NB4 (cell line): ENCODE measurements around the gene ADAP1.

ENCODE experiments used
- DNase-seq: peaks from one replicate; pipeline ENCODE4 v3.0.0; 2010; ENCODE audit warnings: low read depth
- H3K4me3 ChIP-seq: one replicate; pipeline ENCODE4 v1.5.1; 2011; ENCODE audit warnings: mild to moderate bottlenecking, low read depth, low read length, moderate library complexity
- MYC ChIP-seq: IDR thresholded peaks from 2 replicates; pipeline ENCODE4 v1.6.1; 2011; ENCODE audit warnings: low read depth, low read length
- POLR2A ChIP-seq: IDR thresholded peaks from 2 replicates; pipeline ENCODE4 v1.6.1; 2011; ENCODE audit warnings: mild to moderate bottlenecking; ENCODE audit not compliant: insufficient read length; ENCODE audit errors: extremely low read depth
- TF ChIP-seq, protein P1 (sequence below): IDR thresholded peaks from 2 replicates; pipeline ENCODE4 v1.6.1; 2011; ENCODE audit warnings: low read depth, low read length
- TF ChIP-seq, protein P2 (sequence below): IDR thresholded peaks from one replicate; pipeline ENCODE4 v1.5.1; 2012; ENCODE audit warnings: low read depth, low read length

ADAP1 gene

DNA sequence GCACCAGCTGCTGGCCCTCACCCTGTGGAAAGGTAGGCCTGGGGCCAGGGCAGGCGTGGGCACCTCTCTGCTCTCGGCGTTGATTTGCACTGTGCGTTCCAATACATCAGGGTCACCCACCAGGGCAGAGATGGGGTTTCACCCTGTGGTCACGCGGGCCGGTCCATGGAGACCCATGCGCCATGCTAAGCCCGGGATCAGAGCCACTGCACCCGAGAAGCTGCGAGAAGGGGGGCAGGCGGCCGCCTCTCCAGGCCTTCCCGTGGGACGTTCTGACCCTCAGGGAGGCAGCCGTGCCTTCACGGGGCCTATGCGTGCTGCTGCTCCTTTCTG lies 67.0 kb downstream of the ADAP1 start:
- no peak for DNase-seq
- no peak overlapping the region for H3K4me3 ChIP-seq
- no peak for TF ChIP-seq MYC
- TF ChIP-seq POLR2A: no peak
- TF ChIP-seq, protein P1, sequence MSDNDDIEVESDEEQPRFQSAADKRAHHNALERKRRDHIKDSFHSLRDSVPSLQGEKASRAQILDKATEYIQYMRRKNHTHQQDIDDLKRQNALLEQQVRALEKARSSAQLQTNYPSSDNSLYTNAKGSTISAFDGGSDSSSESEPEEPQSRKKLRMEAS: no peak
- TF ChIP-seq, protein P2, sequence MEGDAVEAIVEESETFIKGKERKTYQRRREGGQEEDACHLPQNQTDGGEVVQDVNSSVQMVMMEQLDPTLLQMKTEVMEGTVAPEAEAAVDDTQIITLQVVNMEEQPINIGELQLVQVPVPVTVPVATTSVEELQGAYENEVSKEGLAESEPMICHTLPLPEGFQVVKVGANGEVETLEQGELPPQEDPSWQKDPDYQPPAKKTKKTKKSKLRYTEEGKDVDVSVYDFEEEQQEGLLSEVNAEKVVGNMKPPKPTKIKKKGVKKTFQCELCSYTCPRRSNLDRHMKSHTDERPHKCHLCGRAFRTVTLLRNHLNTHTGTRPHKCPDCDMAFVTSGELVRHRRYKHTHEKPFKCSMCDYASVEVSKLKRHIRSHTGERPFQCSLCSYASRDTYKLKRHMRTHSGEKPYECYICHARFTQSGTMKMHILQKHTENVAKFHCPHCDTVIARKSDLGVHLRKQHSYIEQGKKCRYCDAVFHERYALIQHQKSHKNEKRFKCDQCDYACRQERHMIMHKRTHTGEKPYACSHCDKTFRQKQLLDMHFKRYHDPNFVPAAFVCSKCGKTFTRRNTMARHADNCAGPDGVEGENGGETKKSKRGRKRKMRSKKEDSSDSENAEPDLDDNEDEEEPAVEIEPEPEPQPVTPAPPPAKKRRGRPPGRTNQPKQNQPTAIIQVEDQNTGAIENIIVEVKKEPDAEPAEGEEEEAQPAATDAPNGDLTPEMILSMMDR: no peak

DNA sequence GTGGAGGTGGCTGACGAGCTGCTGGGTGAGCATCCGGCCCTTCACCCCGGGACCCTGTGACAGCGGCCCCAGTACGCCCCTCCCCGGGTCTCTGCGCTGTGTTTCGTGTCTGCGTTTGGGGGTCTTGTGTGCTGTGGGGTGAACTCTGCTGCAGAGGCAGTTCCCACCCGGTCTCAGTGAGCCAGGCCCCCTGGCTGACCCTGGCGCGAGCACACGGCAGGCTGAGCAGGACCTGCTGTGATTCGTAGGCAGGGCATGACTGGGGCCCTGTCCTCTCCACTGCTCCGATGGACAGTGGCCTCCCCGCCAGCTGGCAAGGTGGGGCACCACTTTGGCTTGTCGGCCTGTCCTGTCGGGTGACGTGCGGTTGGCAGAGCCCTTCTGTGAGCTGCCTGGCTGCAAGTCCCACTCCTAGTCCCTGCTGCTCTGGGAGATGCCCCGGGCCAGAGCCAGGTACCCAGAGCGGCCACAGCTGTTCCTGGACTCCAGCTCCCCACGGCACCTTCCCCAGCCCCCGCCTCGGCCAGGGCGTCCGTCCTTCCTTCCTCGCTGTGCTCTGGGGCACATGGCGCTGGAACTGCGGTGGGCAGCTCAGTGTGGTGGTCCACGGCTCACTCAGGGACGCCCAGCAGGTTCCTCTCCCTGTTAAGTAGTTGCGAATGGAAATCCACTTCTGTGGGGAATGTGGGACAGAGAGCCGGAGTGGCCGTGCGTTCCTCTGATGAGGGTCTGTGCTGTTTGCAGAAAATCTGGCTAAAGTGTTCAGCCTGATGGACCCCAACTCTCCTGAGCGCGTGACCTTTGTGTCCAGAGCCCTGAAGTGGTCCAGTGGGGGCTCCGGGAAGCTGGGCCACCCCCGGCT lies 67.6 kb downstream of the ADAP1 start:
- TF ChIP-seq, protein P2: no peak
- TF ChIP-seq, protein P1: no peak
- no peak for DNase-seq
- no peak overlapping the region for H3K4me3 ChIP-seq

DNA sequence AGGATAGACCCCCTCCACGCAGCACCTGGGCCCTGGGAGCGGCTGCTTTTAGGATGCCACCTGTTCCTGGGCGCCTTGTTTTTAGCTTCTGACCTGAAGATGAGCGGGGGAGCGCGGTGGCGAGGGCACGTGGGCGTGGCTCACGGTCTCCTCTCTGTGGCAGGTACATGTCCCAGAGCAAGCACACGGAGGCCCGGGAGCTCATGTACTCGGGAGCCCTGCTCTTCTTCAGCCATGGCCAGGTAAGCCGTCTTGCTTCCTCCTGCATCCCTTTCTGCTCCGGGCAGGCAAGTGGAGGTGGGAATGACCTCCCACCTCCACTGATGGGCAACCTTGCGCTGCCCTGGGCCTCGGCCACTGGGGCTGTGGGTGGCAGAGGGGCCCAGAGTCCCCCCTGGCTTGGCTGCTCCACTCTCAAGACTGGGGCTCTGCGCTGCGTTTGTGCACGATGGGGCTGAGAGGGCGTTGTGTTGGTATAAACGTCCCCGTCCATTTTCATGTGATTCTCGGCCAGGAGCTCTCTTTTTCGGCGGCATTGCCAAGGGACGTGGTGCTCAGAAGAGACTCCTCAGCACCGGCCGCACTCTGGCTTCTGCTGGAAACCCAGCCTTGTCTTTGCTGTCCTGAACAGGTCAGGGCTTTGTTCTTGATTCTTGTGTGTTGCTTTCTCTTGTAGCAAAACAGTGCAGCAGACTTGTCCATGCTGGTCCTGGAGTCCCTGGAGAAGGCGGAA lies 68.4 kb downstream of the ADAP1 start:
- no peak for DNase-seq
- no peak overlapping the region for H3K4me3 ChIP-seq
- TF ChIP-seq, protein P1: no peak
- TF ChIP-seq POLR2A (no peak), MYC (no peak)
- TF ChIP-seq, protein P2: no peak

DNA sequence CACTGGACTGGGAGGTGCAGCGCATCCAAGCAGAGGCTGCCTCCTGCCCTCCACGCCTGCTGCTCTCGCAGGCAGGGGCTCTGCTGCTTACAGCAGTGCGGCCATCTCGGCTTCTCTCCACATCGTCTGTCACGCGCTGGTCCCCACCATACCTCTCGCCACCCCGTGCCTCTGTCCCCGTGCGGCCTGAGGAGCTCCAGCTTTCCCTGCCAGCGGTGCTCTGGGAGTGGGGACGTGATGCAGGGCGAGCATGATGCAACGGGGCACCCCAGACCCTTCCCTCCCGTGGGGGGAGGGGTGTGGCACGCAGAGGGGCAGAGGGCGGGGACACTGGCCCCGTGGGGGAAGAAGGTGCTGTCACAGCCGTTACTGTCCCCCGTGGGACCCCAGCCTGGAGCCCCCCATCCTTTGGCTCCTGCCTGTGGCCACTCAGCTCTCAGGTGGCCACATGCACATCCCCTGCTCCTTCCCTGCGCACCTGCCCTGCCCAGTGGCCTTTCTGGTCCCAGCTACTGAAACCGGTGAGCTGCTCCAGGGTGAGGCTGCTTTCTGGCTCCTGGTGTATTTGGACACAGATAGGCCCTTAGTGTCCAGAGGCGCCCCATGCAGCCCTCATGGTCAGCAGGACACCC lies 69.1 kb downstream of the ADAP1 start:
- no peak for DNase-seq
- no peak overlapping the region for H3K4me3 ChIP-seq
- TF ChIP-seq MYC (no peak), POLR2A (no peak)
- TF ChIP-seq, protein P2: no peak
- TF ChIP-seq, protein P1: no peak

DNA sequence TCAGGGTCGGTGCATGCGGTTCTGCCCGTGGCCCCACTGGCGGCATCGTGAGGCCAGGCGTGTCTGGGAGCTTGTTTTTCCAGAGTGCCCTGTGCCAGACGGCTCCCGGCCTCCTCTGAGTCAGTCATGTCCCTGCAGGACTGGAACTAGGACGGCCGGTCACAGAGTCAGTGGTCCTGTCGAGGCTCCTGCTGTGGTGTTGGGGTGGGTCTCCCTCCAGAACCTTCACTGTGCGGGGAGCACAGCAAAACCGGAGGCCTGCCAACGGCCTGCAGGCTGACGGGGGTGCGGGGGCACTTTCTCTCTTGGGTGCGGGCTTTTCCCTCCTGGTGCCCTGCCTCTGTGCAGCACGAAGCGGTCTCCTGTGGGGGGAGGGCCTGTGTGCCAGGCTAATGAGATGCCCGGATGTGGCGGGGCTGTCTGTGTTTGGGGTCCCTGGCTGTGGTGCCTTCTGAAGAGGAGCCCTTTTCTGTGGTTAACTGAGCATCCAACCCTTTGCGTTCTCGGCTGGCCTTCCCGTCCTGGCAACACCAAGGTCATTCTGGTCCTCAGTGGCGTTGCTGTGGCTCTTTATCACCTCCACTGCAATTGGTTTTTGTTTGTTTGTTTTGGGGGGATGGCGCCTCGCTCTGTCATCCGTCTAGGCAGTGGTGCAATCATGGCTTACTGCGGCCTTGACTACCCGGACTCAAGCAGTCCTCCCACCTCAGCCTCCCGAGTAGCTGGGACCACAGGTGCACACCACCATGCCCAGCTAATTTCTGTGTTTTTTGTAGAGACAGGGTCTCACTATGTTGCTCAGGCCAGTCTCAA lies 70.1 kb downstream of the ADAP1 start:
- no peak overlapping the region for H3K4me3 ChIP-seq
- TF ChIP-seq MYC (no peak), POLR2A (no peak)
- TF ChIP-seq, protein P2: no peak
- TF ChIP-seq, protein P1: no peak
- DNase-seq: no peak
